Endothelial cell of umbilical vein (primary cell): Measurements from ENCODE around the gene SATB2. TPM values are rescaled to one million over a fixed set of nuclear protein-coding genes. Genes with fewer than 3 reads are reported as not detected.
A peak's percentile ranks its signal among the peaks of the same experiment; 100 is the strongest.

Source experiments
- BruUV-seq: library from RNA; stranded (reverse); fragments of 400-500 nt; replicated peaks from 2 replicates; lab custom pipeline; 2021; lab: Mats Ljungman, UMichigan
- CTCF ChIA-PET: fragments of 300-600, 350-600 bp; sonication (Branson Sonifier 250); formaldehyde crosslinking; loops from one replicate; lab custom pipeline; 2021; ENCODE audit warnings: antibody characterized with exemption, inconsistent platforms; lab: Charles Lee
- POLR2A ChIA-PET: fragments of 300-600, 350-600 bp; sonication (Branson Sonifier 250); formaldehyde crosslinking; loops from one replicate; lab custom pipeline; 2021; ENCODE audit warnings: antibody characterized with exemption, inconsistent platforms; lab: Charles Lee
- DNase-seq: peaks from one replicate; pipeline ENCODE4 v3.0.0-alpha.2; 2011; ENCODE audit warnings: low read depth, low spot score
- FAIRE-seq: peaks from 2 replicates; lab custom pipeline; 2011; peaks lifted over from hg19 to GRCh38; lab: Jason Lieb, UNC
- H2AFZ ChIP-seq: 2 replicates; pipeline ENCODE4 v1.6.0; 2012; ENCODE audit warnings: low read depth, low read length, control low read depth, inconsistent platforms
- H3K27ac ChIP-seq: 2 replicates; pipeline ENCODE4 v1.5.1; 2011; ENCODE audit warnings: low read depth, mild to moderate bottlenecking, control low read depth, low read length, moderate library complexity; ENCODE audit not compliant: insufficient read depth
- H3K27me3 ChIP-seq, 2 experiments: 2 replicates each; pipeline versions ENCODE4 v1.6.0 to v1.6.1; 2011; ENCODE audit warnings: low read length in 2 of 2, mixed read lengths in 1 of 2; ENCODE audit not compliant: control insufficient read depth in 2 of 2, insufficient read depth in 2 of 2
- H3K36me3 ChIP-seq, 2 experiments: 2 replicates in 1 of 2; 3 replicates in 1 of 2; pipeline ENCODE4 v1.5.1; 2011; ENCODE audit warnings: low read length in 2 of 2, mild to moderate bottlenecking in 1 of 2, moderate library complexity in 1 of 2; ENCODE audit not compliant: control insufficient read depth in 2 of 2, insufficient read depth in 2 of 2; ENCODE audit errors: extremely low read depth in 1 of 2
- H3K4me1 ChIP-seq: 3 replicates; pipeline ENCODE4 v1.5.1; 2011; ENCODE audit warnings: mild to moderate bottlenecking, low read length; ENCODE audit not compliant: control insufficient read depth, insufficient read depth; ENCODE audit errors: extremely low read depth
- H3K4me2 ChIP-seq: 2 replicates; pipeline ENCODE4 v1.6.1; 2011; ENCODE audit warnings: low read length, control low read depth, mixed read lengths; ENCODE audit not compliant: insufficient read depth
- H3K4me3 ChIP-seq, 3 experiments: fragments of 200-600 bp in 1 of 3; sonication (generic), shearing (Covaris generic) in 1 of 3; replicated peaks in 1 of 3; 2 replicates each; pipeline ENCODE4 v1.5.1; 2011 to 2016; ENCODE audit warnings: control low read depth in 3 of 3, low read length in 3 of 3, mild to moderate bottlenecking in 2 of 3, inconsistent platforms in 1 of 3, low read depth in 1 of 3, moderate library complexity in 1 of 3; ENCODE audit not compliant: insufficient read depth in 1 of 3
- H3K79me2 ChIP-seq: 2 replicates; pipeline ENCODE4 v1.6.0; 2012; ENCODE audit warnings: low read length, inconsistent platforms; ENCODE audit not compliant: control insufficient read depth, insufficient read depth
- H3K9ac ChIP-seq: replicated peaks from 2 replicates; pipeline ENCODE3; 2011; ENCODE audit warnings: low read length, control low read depth; ENCODE audit not compliant: insufficient read depth; ENCODE audit errors: extremely low read depth
- H3K9me1 ChIP-seq: replicated peaks from 3 replicates; pipeline ENCODE4 v1.6.0; 2011; ENCODE audit warnings: mild to moderate bottlenecking, low read length; ENCODE audit not compliant: control insufficient read depth, insufficient read depth; ENCODE audit errors: extremely low read depth
- H3K9me3 ChIP-seq: replicated peaks from 2 replicates; pipeline ENCODE4 v1.5.1; 2012; ENCODE audit warnings: low read length, inconsistent platforms; ENCODE audit not compliant: control insufficient read depth, insufficient read depth
- H4K20me1 ChIP-seq: replicated peaks from 2 replicates; pipeline ENCODE3; 2011; ENCODE audit warnings: mild to moderate bottlenecking, low read length; ENCODE audit not compliant: control insufficient read depth, insufficient read depth; ENCODE audit errors: extremely low read depth
- CTCF ChIP-seq, 2 donors: IDR thresholded peaks; 1 replicate in 1 of 2; 2 replicates in 1 of 2; pipeline ENCODE4 v1.5.1; 2011; ENCODE audit warnings: low read length in 2 of 2, mild to moderate bottlenecking in 2 of 2, moderate library complexity in 2 of 2, control low read depth in 1 of 2, inconsistent platforms in 1 of 2, low read depth in 1 of 2; ENCODE audit not compliant: insufficient read depth in 1 of 2; ENCODE audit errors: extremely low read depth in 1 of 2
- FOS ChIP-seq: IDR thresholded peaks from 2 replicates; pipeline ENCODE4 v1.6.1; 2011; ENCODE audit warnings: mild to moderate bottlenecking, low read length, moderate library complexity, borderline replicate concordance; ENCODE audit not compliant: insufficient read depth
- GATA2 ChIP-seq: IDR thresholded peaks from 2 replicates; pipeline ENCODE4 v1.7.0; 2011; ENCODE audit warnings: low read depth, mild to moderate bottlenecking, moderate library complexity, mixed read lengths, low read length; ENCODE audit not compliant: insufficient read length, insufficient read depth
- JUN ChIP-seq: IDR thresholded peaks from 2 replicates; pipeline ENCODE4 v1.6.1; 2011; ENCODE audit warnings: borderline replicate concordance, low read depth; ENCODE audit not compliant: insufficient read length, insufficient read depth
- MAX ChIP-seq: IDR thresholded peaks from 2 replicates; pipeline ENCODE4 v1.6.1; 2011; ENCODE audit not compliant: insufficient read depth, insufficient read length
- POLR2A ChIP-seq: IDR thresholded peaks from 2 replicates; pipeline ENCODE4 v1.6.1; 2012; ENCODE audit warnings: low read depth, mild to moderate bottlenecking, control low read depth, low read length
- POLR2AphosphoS5 ChIP-seq: IDR thresholded peaks from 2 replicates; pipeline ENCODE4 v1.6.1; 2012; ENCODE audit warnings: low read depth, mild to moderate bottlenecking, control low read depth, low read length, moderate library complexity; ENCODE audit not compliant: insufficient read depth
- dilution Hi-C: fragments of 300-500 bp; cut with MboI; formaldehyde crosslinking; loops from one replicate; pipeline ENCODE4 v1.15.0; 2019; ENCODE audit warnings: low sequenced_read_pairs; ENCODE audit not compliant: extremely low pct_ligation_motif_present
- intact Hi-C: fragments of 100-400 bp; cut with micrococcal nuclease; formaldehyde crosslinking; loops from one replicate; pipeline ENCODE4 v1.10.0; 2022
- polyA plus RNA-seq, 4 experiments: library from polyadenylated mRNA; depleted of rRNA in 3 of 4; stranded (reverse) in 3 of 4; unstranded in 1 of 4; fragments of >200 nt; gene quantifications; 2 replicates each; pipeline versions ENCODE4 v1.2.1 to v1.2.3, GENCODE V29; 2011 to 2012; ENCODE audit warnings: missing spikeins in 1 of 4
- total RNA-seq: library from RNA; stranded (reverse); gene quantifications from 2 replicates; pipeline ENCODE4 v1.2.3, GENCODE V29; 2021

SATB2 gene
- total and polyA plus RNA-seq, 2 donors (not counting 3 experiments of a cell fraction or from before 2014, with no cell fraction given), result 0.47 to 1.1 TPM

- Histone ChIP-seq H3K36me3 (no peaks in the 10 kb centered on the region), H3K4me1 (no peaks in the 10 kb centered on the region), H3K4me2 (no peak overlapping the region), H2AFZ (no peak overlapping the region), H3K9me3 (no peaks in the 10 kb centered on the region), H3K27ac (no peak overlapping the region), H3K27me3 (no peaks in the 10 kb centered on the region), H3K9me1 (no peaks in the 10 kb centered on the region), H3K4me3 (no peak overlapping the region), H3K9ac (no peak overlapping the region), H3K79me2 (no peaks in the 10 kb centered on the region), H4K20me1 (no peaks in the 10 kb centered on the region)
- DNase-seq (peak; percentile 61), FAIRE-seq (peak; percentile 79)
- POLR2A ChIA-PET, result interaction anchor here (0.9 kb wide), 1 partner anchor 1174 kb away, joined by 3 read pairs; no protein-coding TSS in a partner anchor
- CTCF ChIA-PET, result interaction anchor here (0.5 to 8.7 kb wide), 45 partner anchors 8 to 1218 kb away, joined by 3 to 317 read pairs (median 3); no protein-coding TSS in a partner anchor
- TF ChIP-seq MAX, result no peak
- no peak for TF ChIP-seq POLR2A
- TF ChIP-seq POLR2AphosphoS5, result no peak
- TF ChIP-seq GATA2, result no peak
- TF ChIP-seq JUN, result no peak
- TF ChIP-seq CTCF (IDR thresholded peaks at IDR 0.05; ENCODE audit: extremely low read depth in 1 of 2, insufficient read depth in 1 of 2, low read depth in 1 of 2, low read length in 2 of 2), result peak; percentile 79 to 81
- no peak for TF ChIP-seq FOS
- dilution Hi-C loops, result no loop called here
- intact Hi-C loops, result loop anchor here (1.0 to 5.0 kb wide), 4 partner anchors 84 to 1175 kb away; no protein-coding TSS in a partner anchor
- no TSS peak for BruUV-seq
Observed at GRCh38 chr2:199488772-199489400, 31.1 kb upstream of the SATB2 start.
